HG03060 (cell line): Measurements from ENCODE around the gene NDUFB1.
A peak's percentile ranks its signal among the peaks of the same experiment; 100 is the strongest.

Source experiments
- ATAC-seq: cut with Tn5 transposase; IDR thresholded peaks from one replicate; pipeline ENCODE4 v1.9.1; 2021; ENCODE audit warnings: low read depth, moderate number of reproducible peaks; ENCODE audit not compliant: unreplicated experiment

The NDUFB1 gene

GRCh38 chr14:92121670-92122350, at the start of gene NDUFB1, which contains the start of gene CPSF2:
TSS of gene NDUFB1 (minus strand) at chr14:92121706. CDS start at chr14:92117637, 4,069 bp downstream.
TSS of gene CPSF2 (plus strand) at chr14:92121969. CDS start at chr14:92130985, 9,016 bp downstream.
- ATAC-seq, result peak; percentile 74

- ATAC-seq, result no peak
Observed at GRCh38 chr14:92164958-92165357, 43.5 kb upstream of the NDUFB1 start.

- ATAC-seq, result no peak
Observed at GRCh38 chr14:92161521-92161920, 40.0 kb upstream of the NDUFB1 start.

- no peak for ATAC-seq
Observed at GRCh38 chr14:92160619-92161018, 39.1 kb upstream of the NDUFB1 start.

- ATAC-seq, result no peak
Observed at GRCh38 chr14:92154283-92154942, 32.9 kb upstream of the NDUFB1 start.

- ATAC-seq, result no peak
Observed at GRCh38 chr14:92153581-92153980, 32.1 kb upstream of the NDUFB1 start.

- no peak for ATAC-seq
Observed at GRCh38 chr14:92144708-92145107, 23.2 kb upstream of the NDUFB1 start.

- no peak for ATAC-seq
Observed at GRCh38 chr14:92143962-92144361, 22.5 kb upstream of the NDUFB1 start.

GRCh38 chr14:92143309-92143708, 21.8 kb upstream of the NDUFB1 start:
- ATAC-seq, result no peak

- no peak for ATAC-seq
Observed at GRCh38 chr14:92135269-92135668, 13.8 kb upstream of the NDUFB1 start.

GRCh38 chr14:92134456-92134855, 12.9 kb upstream of the NDUFB1 start:
- ATAC-seq, result no peak

GRCh38 chr14:92122761-92123160, 1.3 kb upstream of the NDUFB1 start:
- ATAC-seq, result no peak

GRCh38 chr14:92122351-92122677, 808 bp upstream of the NDUFB1 start:
- no peak for ATAC-seq

GRCh38 chr14:92121207-92121669, 268 bp downstream of the NDUFB1 start:
- no peak for ATAC-seq

GRCh38 chr14:92109490-92109889, 12.0 kb downstream of the NDUFB1 start:
- no peak for ATAC-seq

GRCh38 chr14:92108345-92109254, 12.9 kb downstream of the NDUFB1 start:
- ATAC-seq, result no peak

GRCh38 chr14:92106143-92106926, 15.2 kb downstream of the NDUFB1 start, which contains the start of gene ATXN3:
TSS of gene ATXN3 (minus strand) at chr14:92106582. CDS start at chr14:92106552, 30 bp downstream.
- peak; percentile 89 for ATAC-seq

GRCh38 chr14:92105893-92106142, 15.7 kb downstream of the NDUFB1 start:
- ATAC-seq, result no peak

- no peak for ATAC-seq
Observed at GRCh38 chr14:92105073-92105892, 16.2 kb downstream of the NDUFB1 start.
